ENCODE data around the gene AP5S1.

Gene AP5S1

GRCh38 chr20:3794701-3795420, 25.5 kb upstream of the AP5S1 start:
- peak overlapping the region; percentile 98 for H3K4me3 ChIP-seq (ENCODE audit: low read length, poor library complexity, severe bottlenecking)
- no peaks in the 10 kb centered on the region for H3K27me3 ChIP-seq (ENCODE audit: insufficient read depth, low read length, poor library complexity, severe bottlenecking)
- H3K36me3 ChIP-seq (ENCODE audit: insufficient read depth, low read length): no peaks in the 10 kb centered on the region
- H3F3A ChIP-seq (ENCODE audit: low read depth): no peaks in the 10 kb centered on the region
- peaks cover 27% of the 10 kb centered on the region for H4K20me1 ChIP-seq (ENCODE audit: insufficient read depth, low read length, poor library complexity, severe bottlenecking)
- H3K4me1 ChIP-seq (ENCODE audit: insufficient read depth, low read length, poor library complexity, severe bottlenecking): peaks cover 44% of the 10 kb centered on the region
- peak overlapping the region; percentile 87 for H3K4me2 ChIP-seq (ENCODE audit: low read depth, low read length, poor library complexity, severe bottlenecking)
- H3K9ac ChIP-seq (ENCODE audit: low read depth, low read length, poor library complexity, severe bottlenecking): peak overlapping the region; percentile 91
- H3K9me3 ChIP-seq (ENCODE audit: insufficient read depth, low read depth, low read length): no peaks in the 10 kb centered on the region
- peaks cover 42% of the 10 kb centered on the region for H3K79me2 ChIP-seq (ENCODE audit: insufficient read depth, low read length)
- TF ChIP-seq, protein P1, sequence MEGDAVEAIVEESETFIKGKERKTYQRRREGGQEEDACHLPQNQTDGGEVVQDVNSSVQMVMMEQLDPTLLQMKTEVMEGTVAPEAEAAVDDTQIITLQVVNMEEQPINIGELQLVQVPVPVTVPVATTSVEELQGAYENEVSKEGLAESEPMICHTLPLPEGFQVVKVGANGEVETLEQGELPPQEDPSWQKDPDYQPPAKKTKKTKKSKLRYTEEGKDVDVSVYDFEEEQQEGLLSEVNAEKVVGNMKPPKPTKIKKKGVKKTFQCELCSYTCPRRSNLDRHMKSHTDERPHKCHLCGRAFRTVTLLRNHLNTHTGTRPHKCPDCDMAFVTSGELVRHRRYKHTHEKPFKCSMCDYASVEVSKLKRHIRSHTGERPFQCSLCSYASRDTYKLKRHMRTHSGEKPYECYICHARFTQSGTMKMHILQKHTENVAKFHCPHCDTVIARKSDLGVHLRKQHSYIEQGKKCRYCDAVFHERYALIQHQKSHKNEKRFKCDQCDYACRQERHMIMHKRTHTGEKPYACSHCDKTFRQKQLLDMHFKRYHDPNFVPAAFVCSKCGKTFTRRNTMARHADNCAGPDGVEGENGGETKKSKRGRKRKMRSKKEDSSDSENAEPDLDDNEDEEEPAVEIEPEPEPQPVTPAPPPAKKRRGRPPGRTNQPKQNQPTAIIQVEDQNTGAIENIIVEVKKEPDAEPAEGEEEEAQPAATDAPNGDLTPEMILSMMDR (conservative IDR thresholded peaks at IDR 0.05; ENCODE audit: low read length): no peak
- no peak for TF ChIP-seq EZH2phosphoT487 (IDR thresholded peaks at IDR 0.05; ENCODE audit: borderline replicate concordance)
- H3K9me2 ChIP-seq (replicated peaks; ENCODE audit: low read depth, low read length): no peaks in the 10 kb centered on the region
- peak overlapping the region; percentile 99; the same call in 1 of the 2 replicates for H2AFZ ChIP-seq (ENCODE audit: low read length)

- H3K79me2 ChIP-seq (ENCODE audit: insufficient read depth, low read length): peaks cover 51% of the 10 kb centered on the region
- peak within 1 kb of the TSS; percentile 91 for H3K9ac ChIP-seq (ENCODE audit: low read depth, low read length, poor library complexity, severe bottlenecking)
- H3K9me2 ChIP-seq (replicated peaks; ENCODE audit: low read depth, low read length): no peaks in the 10 kb centered on the region
- no peaks in the 10 kb centered on the region for H3K9me3 ChIP-seq (ENCODE audit: insufficient read depth, low read depth, low read length)
- peak within 1 kb of the TSS; percentile 88 for H3K4me2 ChIP-seq (ENCODE audit: low read depth, low read length, poor library complexity, severe bottlenecking)
- no peaks in the 10 kb centered on the region for H3K27me3 ChIP-seq (ENCODE audit: insufficient read depth, low read length, poor library complexity, severe bottlenecking)
- TF ChIP-seq, protein P1 (conservative IDR thresholded peaks at IDR 0.05; ENCODE audit: low read length): peak; percentile 34
- no peak for TF ChIP-seq EZH2phosphoT487 (IDR thresholded peaks at IDR 0.05; ENCODE audit: borderline replicate concordance)
- peak within 1 kb of the TSS; percentile 99 for H2AFZ ChIP-seq (ENCODE audit: low read length)
- peaks cover 31% of the 10 kb centered on the region for H4K20me1 ChIP-seq (ENCODE audit: insufficient read depth, low read length, poor library complexity, severe bottlenecking)
- H3K4me3 ChIP-seq (ENCODE audit: low read length, poor library complexity, severe bottlenecking): peak within 1 kb of the TSS; percentile 98
- H3F3A ChIP-seq (ENCODE audit: low read depth): no peaks in the 10 kb centered on the region
- peaks cover 45% of the 10 kb centered on the region for H3K4me1 ChIP-seq (ENCODE audit: insufficient read depth, low read length, poor library complexity, severe bottlenecking)
- H3K36me3 ChIP-seq (ENCODE audit: insufficient read depth, low read length): peaks cover 8% of the 10 kb centered on the region; the same call in 1 of the 2 replicates
Observed at GRCh38 chr20:3795511-3796468, 24.6 kb upstream of the AP5S1 start, which contains the start of gene CDC25B. TSS of gene CDC25B (plus strand) at chr20:3796310. CDS start at chr20:3796532, 222 bp downstream.

DNA sequence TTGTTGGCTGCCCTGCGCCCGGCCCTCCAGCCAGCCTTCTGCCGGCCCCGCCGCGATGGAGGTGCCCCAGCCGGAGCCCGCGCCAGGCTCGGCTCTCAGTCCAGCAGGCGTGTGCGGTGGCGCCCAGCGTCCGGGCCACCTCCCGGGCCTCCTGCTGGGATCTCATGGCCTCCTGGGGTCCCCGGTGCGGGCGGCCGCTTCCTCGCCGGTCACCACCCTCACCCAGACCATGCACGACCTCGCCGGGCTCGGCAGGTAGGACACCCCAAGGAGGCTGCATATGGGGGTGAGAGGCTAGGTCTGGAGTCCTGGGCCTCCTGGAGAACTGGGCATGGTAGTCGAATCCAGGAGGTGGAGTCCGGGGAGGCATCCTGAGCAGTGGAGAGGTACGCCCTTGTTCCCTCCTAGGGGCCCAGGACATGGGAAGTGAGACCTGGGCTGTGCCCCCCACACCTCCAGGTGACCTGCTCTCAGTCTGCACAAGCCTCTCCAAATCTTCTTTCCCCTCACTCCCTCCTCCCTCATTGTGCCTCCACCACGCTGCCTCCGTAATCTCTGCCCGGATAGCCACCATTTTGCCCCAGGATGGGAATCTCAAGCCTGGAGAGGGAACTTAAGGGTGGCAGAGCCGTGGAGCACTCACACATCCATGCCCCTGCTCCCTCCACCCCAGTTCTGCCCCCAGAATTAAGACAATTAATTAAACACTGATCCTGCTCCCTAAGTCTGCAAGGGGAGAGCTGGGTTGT, 23.7 kb upstream of the AP5S1 start:
- Histone ChIP-seq H3K4me2 (ENCODE audit: low read depth, low read length, poor library complexity, severe bottlenecking) (peak overlapping the region; percentile 88), H3K4me1 (ENCODE audit: insufficient read depth, low read length, poor library complexity, severe bottlenecking) (peaks cover 45% of the 10 kb centered on the region), H3F3A (ENCODE audit: low read depth) (no peaks in the 10 kb centered on the region), H3K9ac (ENCODE audit: low read depth, low read length, poor library complexity, severe bottlenecking) (peak overlapping the region; percentile 91), H3K9me3 (ENCODE audit: insufficient read depth, low read depth, low read length) (no peaks in the 10 kb centered on the region), H3K36me3 (ENCODE audit: insufficient read depth, low read length) (peaks cover 17% of the 10 kb centered on the region; the same call in 1 of the 2 replicates), H3K9me2 (replicated peaks; ENCODE audit: low read depth, low read length) (no peaks in the 10 kb centered on the region), H4K20me1 (ENCODE audit: insufficient read depth, low read length, poor library complexity, severe bottlenecking) (peaks cover 31% of the 10 kb centered on the region), H3K79me2 (ENCODE audit: insufficient read depth, low read length) (peaks cover 59% of the 10 kb centered on the region), H3K27me3 (ENCODE audit: insufficient read depth, low read length, poor library complexity, severe bottlenecking) (no peaks in the 10 kb centered on the region), H2AFZ (ENCODE audit: low read length) (no peak overlapping the region), H3K4me3 (ENCODE audit: low read length, poor library complexity, severe bottlenecking) (peak overlapping the region; percentile 98)
- TF ChIP-seq, protein P1 (conservative IDR thresholded peaks at IDR 0.05; ENCODE audit: low read length): no peak
- TF ChIP-seq EZH2phosphoT487 (IDR thresholded peaks at IDR 0.05; ENCODE audit: borderline replicate concordance): no peak
